ENCODE measurements around the gene SMIM22. TPM values are rescaled to one million over a fixed set of nuclear protein-coding genes. Genes with fewer than 3 reads are reported as not detected.

SMIM22 gene
- total and polyA plus RNA-seq, 2 donors (not counting 3 experiments of a cell fraction or from before 2014, with no cell fraction given), result not detected

- H3K27me3 ChIP-seq (ENCODE audit: control insufficient read depth in 2 of 2, insufficient read depth in 2 of 2, low read length in 2 of 2), result no peaks in the 10 kb centered on the region
- no peaks in the 10 kb centered on the region for H3K9me3 ChIP-seq (replicated peaks; ENCODE audit: control insufficient read depth, insufficient read depth, low read length)
- H3K27ac ChIP-seq (ENCODE audit: insufficient read depth, low read depth, low read length), result no peak overlapping the region
- CTCF ChIA-PET, result no interaction called here
- H3K9ac ChIP-seq (replicated peaks; ENCODE audit: extremely low read depth, insufficient read depth, low read length), result no peak overlapping the region
- H2AFZ ChIP-seq (ENCODE audit: low read depth, low read length), result no peak overlapping the region
- TF ChIP-seq POLR2AphosphoS5 (IDR thresholded peaks at IDR 0.05; ENCODE audit: insufficient read depth, low read depth, low read length) (no peak), JUN (IDR thresholded peaks at IDR 0.05; ENCODE audit: borderline replicate concordance, insufficient read depth, insufficient read length, low read depth) (no peak), GATA2 (IDR thresholded peaks at IDR 0.05; ENCODE audit: insufficient read depth, insufficient read length, low read depth, low read length) (no peak), EZH2 (IDR thresholded peaks at IDR 0.05; ENCODE audit: borderline replicate concordance, low read depth, low read length, severe bottlenecking) (no peak), POLR2A (IDR thresholded peaks at IDR 0.05; ENCODE audit: low read depth, low read length) (no peak), FOS (IDR thresholded peaks at IDR 0.05; ENCODE audit: borderline replicate concordance, insufficient read depth, low read length) (no peak)
- TF ChIP-seq, protein P1, sequence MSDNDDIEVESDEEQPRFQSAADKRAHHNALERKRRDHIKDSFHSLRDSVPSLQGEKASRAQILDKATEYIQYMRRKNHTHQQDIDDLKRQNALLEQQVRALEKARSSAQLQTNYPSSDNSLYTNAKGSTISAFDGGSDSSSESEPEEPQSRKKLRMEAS (IDR thresholded peaks at IDR 0.05; ENCODE audit: insufficient read depth, insufficient read length), result no peak
- FAIRE-seq (no peak), DNase-seq (ENCODE audit: low read depth, low spot score) (no peak)
- H3K4me1 ChIP-seq (ENCODE audit: control insufficient read depth, extremely low read depth, insufficient read depth, low read length), result no peaks in the 10 kb centered on the region
- H3K9me1 ChIP-seq (replicated peaks; ENCODE audit: control insufficient read depth, extremely low read depth, insufficient read depth, low read length), result no peaks in the 10 kb centered on the region
- no peaks in the 10 kb centered on the region for H3K36me3 ChIP-seq (ENCODE audit: control insufficient read depth in 2 of 2, extremely low read depth in 1 of 2, insufficient read depth in 2 of 2, low read length in 2 of 2)
- H3K4me2 ChIP-seq (ENCODE audit: insufficient read depth, low read length), result no peak overlapping the region
- dilution Hi-C loops (cut with MboI; ENCODE audit: extremely low pct_ligation_motif_present, low sequenced_read_pairs), result no loop called here
- POLR2A ChIA-PET, result no interaction called here
- intact Hi-C loops (cut with micrococcal nuclease), result no loop called here
- BruUV-seq (replicated peaks), result no TSS peak
- H3K4me3 ChIP-seq (replicated peaks in 1 of 3; ENCODE audit: insufficient read depth in 1 of 3, low read depth in 1 of 3, low read length in 3 of 3), result no peak overlapping the region
- H4K20me1 ChIP-seq (replicated peaks; ENCODE audit: control insufficient read depth, extremely low read depth, insufficient read depth, low read length), result no peaks in the 10 kb centered on the region
- H3K79me2 ChIP-seq (ENCODE audit: control insufficient read depth, insufficient read depth, low read length), result no peaks in the 10 kb centered on the region
These were observed 4.3 kb upstream of the SMIM22 start for GRCh38 chr16:4790871-4791270.

- intact Hi-C loops (cut with micrococcal nuclease) (no loop called here), dilution Hi-C loops (cut with MboI; ENCODE audit: extremely low pct_ligation_motif_present, low sequenced_read_pairs) (no loop called here)
- TF ChIP-seq POLR2AphosphoS5 (IDR thresholded peaks at IDR 0.05; ENCODE audit: insufficient read depth, low read depth, low read length), result no peak
- no peaks in the 10 kb centered on the region for H3K27me3 ChIP-seq (ENCODE audit: control insufficient read depth in 2 of 2, insufficient read depth in 2 of 2, low read length in 2 of 2)
- no peaks in the 10 kb centered on the region for H3K9me3 ChIP-seq (replicated peaks; ENCODE audit: control insufficient read depth, insufficient read depth, low read length)
- POLR2A ChIA-PET, result no interaction called here
- no TSS peak for BruUV-seq (replicated peaks)
- no peak overlapping the region for H3K4me3 ChIP-seq (replicated peaks in 1 of 3; ENCODE audit: insufficient read depth in 1 of 3, low read depth in 1 of 3, low read length in 3 of 3)
- H3K4me1 ChIP-seq (ENCODE audit: control insufficient read depth, extremely low read depth, insufficient read depth, low read length), result no peaks in the 10 kb centered on the region
- CTCF ChIA-PET, result no interaction called here
- H4K20me1 ChIP-seq (replicated peaks; ENCODE audit: control insufficient read depth, extremely low read depth, insufficient read depth, low read length), result no peaks in the 10 kb centered on the region
- H3K9me1 ChIP-seq (replicated peaks; ENCODE audit: control insufficient read depth, extremely low read depth, insufficient read depth, low read length), result no peaks in the 10 kb centered on the region
- H3K36me3 ChIP-seq (ENCODE audit: control insufficient read depth in 2 of 2, extremely low read depth in 1 of 2, insufficient read depth in 2 of 2, low read length in 2 of 2), result no peaks in the 10 kb centered on the region
- no peak overlapping the region for H3K9ac ChIP-seq (replicated peaks; ENCODE audit: extremely low read depth, insufficient read depth, low read length)
- H2AFZ ChIP-seq (ENCODE audit: low read depth, low read length), result no peak overlapping the region
- no peaks in the 10 kb centered on the region for H3K79me2 ChIP-seq (ENCODE audit: control insufficient read depth, insufficient read depth, low read length)
- FAIRE-seq, result no peak
- no peak overlapping the region for H3K4me2 ChIP-seq (ENCODE audit: insufficient read depth, low read length)
- no peak overlapping the region for H3K27ac ChIP-seq (ENCODE audit: insufficient read depth, low read depth, low read length)
- DNase-seq (ENCODE audit: low read depth, low spot score), result no peak
These were observed 2.1 kb upstream of the SMIM22 start for GRCh38 chr16:4792951-4793513.

All from endothelial cell of umbilical vein (primary cell).